Measurements from ENCODE around the gene MGA. TPM values are rescaled to one million over a fixed set of nuclear protein-coding genes. Genes with fewer than 3 reads are reported as not detected.

The MGA gene
- total and polyA plus RNA-seq, 2 of the 8 experiments (the other 6 are each of a cell fraction or from before 2014, with no cell fraction given), result 7.6 to 53.2 TPM

DNA sequence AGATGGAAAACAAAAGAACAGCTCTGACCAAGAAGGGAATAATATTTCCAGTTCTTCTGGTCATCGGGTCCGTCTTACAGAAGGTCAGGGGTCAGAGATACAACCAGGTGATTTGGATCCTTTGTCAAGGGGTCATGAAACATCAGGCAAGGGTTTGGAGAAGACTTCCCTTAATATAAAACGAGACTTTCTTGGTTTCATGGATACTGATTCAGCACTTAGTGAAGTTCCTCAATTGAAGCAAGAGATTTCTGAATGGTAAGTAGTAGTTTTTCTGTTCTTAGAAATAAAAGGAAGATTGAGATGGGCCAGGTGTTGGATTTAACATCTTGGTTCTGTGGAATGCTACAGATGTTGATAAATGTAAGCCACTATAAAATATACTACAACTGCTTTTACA lies 9.5 kb downstream of the MGA start:
- CTCF ChIA-PET (ENCODE audit: partially characterized antibody), result no interaction called here

More for the DNA sequence above, 9.5 kb downstream of the MGA start:
- H2BK15ac ChIP-seq (ENCODE audit: low read length), result no peak overlapping the region
- no peak for FAIRE-seq
- no peak overlapping the region for H3K4ac ChIP-seq (replicated peaks; ENCODE audit: insufficient read length, low read depth, low read length)
- 92% methylated on average over 3 of the region's 3 CpGs; no CpG with 5 or more reads in 1 of the 2 experiments for WGBS, 2 experiments (ENCODE audit: extremely low coverage in 1 of 2, insufficient coverage in 1 of 2, insufficient read length in 1 of 2, insufficient replicate concordance in 2 of 2, low coverage in 1 of 2, low lambda C conversion rate in 2 of 2, missing lambda C conversion rate in 1 of 2)
- H2BK20ac ChIP-seq (ENCODE audit: low read length), result no peak overlapping the region
- no peak overlapping the region for H2BK120ac ChIP-seq (replicated peaks; ENCODE audit: low read depth, low read length)
- no peak overlapping the region for H3K23ac ChIP-seq (ENCODE audit: insufficient read length)
- no peak overlapping the region for H3K27ac ChIP-seq (ENCODE audit: low read depth, low read length)
- H3K9ac ChIP-seq (replicated peaks in 1 of 4; ENCODE audit: extremely low read depth in 1 of 4, low read depth in 3 of 4, low read length in 3 of 4), result no peak overlapping the region
- H4K20me1 ChIP-seq (replicated peaks in 1 of 2; ENCODE audit: control insufficient read depth in 1 of 2, insufficient read depth in 2 of 2, low read length in 2 of 2), result peaks cover 1 to 2% of the 10 kb centered on the region in 2 experiments
- H4K5ac ChIP-seq (ENCODE audit: insufficient read length, low read depth, low read length), result no peak overlapping the region
- H2AK5ac ChIP-seq (ENCODE audit: low read depth, low read length), result no peak overlapping the region
- peaks cover 0 to 11% (median 5%) of the 10 kb centered on the region in 4 experiments; a peak in 4 of 8 replicates for H3K36me3 ChIP-seq (ENCODE audit: control insufficient read depth in 2 of 4, insufficient read depth in 4 of 4, low read length in 3 of 4)
- 0 out of 7 replicates have a peak, but pooled peaks cover 0 to 2% (median 0%) of the 10 kb centered on the region in 4 experiments for H3K4me1 ChIP-seq (replicated peaks in 1 of 4; ENCODE audit: control insufficient read depth in 3 of 4, insufficient read depth in 4 of 4, low read length in 3 of 4)
- peaks cover 3% of the 10 kb centered on the region; the same call in 1 of the 2 replicates for H3K79me1 ChIP-seq (ENCODE audit: low read depth, low read length)
- no peak overlapping the region for H3K4me2 ChIP-seq (ENCODE audit: insufficient read depth in 1 of 2, low read depth in 2 of 2, low read length in 2 of 2)
- no peak overlapping the region for H4K91ac ChIP-seq (replicated peaks; ENCODE audit: insufficient read length, low read length)
- H2BK5ac ChIP-seq (ENCODE audit: low read depth, low read length), result no peak overlapping the region
- H4K8ac ChIP-seq (ENCODE audit: extremely low read depth, insufficient read depth, low read length), result no peak overlapping the region
- no peaks in the 10 kb centered on the region for H3K23me2 ChIP-seq (ENCODE audit: low read depth, low read length)
- no peak overlapping the region for H3K4me3 ChIP-seq (ENCODE audit: extremely low read depth in 1 of 4, insufficient read depth in 2 of 4, low read depth in 3 of 4, low read length in 4 of 4)
- H2BK12ac ChIP-seq (ENCODE audit: low read depth, low read length), result no peak overlapping the region
- peaks cover 2 to 95% of the 10 kb centered on the region in 2 experiments for H3K79me2 ChIP-seq (ENCODE audit: control insufficient read depth in 1 of 2, insufficient read depth in 2 of 2, low read length in 2 of 2)
- DNase-seq (ENCODE audit: low read depth in 1 of 2, low spot score in 2 of 2), result no peak
- no peak overlapping the region for H2AFZ ChIP-seq (ENCODE audit: low read length)
- H3K14ac ChIP-seq (ENCODE audit: insufficient read length), result no peak overlapping the region
- no peak overlapping the region for H3K18ac ChIP-seq (ENCODE audit: extremely low read depth, low read length)
- no peaks in the 10 kb centered on the region for H3K9me3 ChIP-seq (ENCODE audit: insufficient read depth in 2 of 2, low read depth in 1 of 2, low read length in 1 of 2)
- TF ChIP-seq, protein P1, sequence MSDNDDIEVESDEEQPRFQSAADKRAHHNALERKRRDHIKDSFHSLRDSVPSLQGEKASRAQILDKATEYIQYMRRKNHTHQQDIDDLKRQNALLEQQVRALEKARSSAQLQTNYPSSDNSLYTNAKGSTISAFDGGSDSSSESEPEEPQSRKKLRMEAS (IDR thresholded peaks at IDR 0.05), result no peak
- TF ChIP-seq ASH2L (IDR thresholded peaks at IDR 0.05; ENCODE audit: low read length), result no peak
- no peak for TF ChIP-seq CHD1 (IDR thresholded peaks at IDR 0.05; ENCODE audit: low read depth, low read length)
- TF ChIP-seq, protein P2, sequence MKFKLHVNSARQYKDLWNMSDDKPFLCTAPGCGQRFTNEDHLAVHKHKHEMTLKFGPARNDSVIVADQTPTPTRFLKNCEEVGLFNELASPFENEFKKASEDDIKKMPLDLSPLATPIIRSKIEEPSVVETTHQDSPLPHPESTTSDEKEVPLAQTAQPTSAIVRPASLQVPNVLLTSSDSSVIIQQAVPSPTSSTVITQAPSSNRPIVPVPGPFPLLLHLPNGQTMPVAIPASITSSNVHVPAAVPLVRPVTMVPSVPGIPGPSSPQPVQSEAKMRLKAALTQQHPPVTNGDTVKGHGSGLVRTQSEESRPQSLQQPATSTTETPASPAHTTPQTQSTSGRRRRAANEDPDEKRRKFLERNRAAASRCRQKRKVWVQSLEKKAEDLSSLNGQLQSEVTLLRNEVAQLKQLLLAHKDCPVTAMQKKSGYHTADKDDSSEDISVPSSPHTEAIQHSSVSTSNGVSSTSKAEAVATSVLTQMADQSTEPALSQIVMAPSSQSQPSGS (IDR thresholded peaks at IDR 0.05; ENCODE audit: low read length), result no peak
- TF ChIP-seq CEBPB (IDR thresholded peaks at IDR 0.05; ENCODE audit: low read depth, low read length), result no peak
- no peak overlapping the region for H3K56ac ChIP-seq (replicated peaks; ENCODE audit: insufficient read length, low read depth, low read length)
- POLR2A ChIA-PET (ENCODE audit: partially characterized antibody), result no interaction called here
- H3K27me3 ChIP-seq (replicated peaks in 1 of 4; ENCODE audit: control insufficient read depth in 3 of 4, extremely low read depth in 1 of 4, insufficient read depth in 3 of 4, low read length in 3 of 4), result no peaks in the 10 kb centered on the region

All from H1 (cell line).